Measurements from ENCODE around the gene PCDHGC3. TPM values are rescaled to one million over a fixed set of nuclear protein-coding genes. Genes with fewer than 3 reads are reported as not detected.

Gene PCDHGC3
- total and polyA plus RNA-seq, 9 of the 15 experiments (the other 6 are each of a cell fraction or from before 2014, with no cell fraction given), result 0.07 TPM; not detected in 8

DNA sequence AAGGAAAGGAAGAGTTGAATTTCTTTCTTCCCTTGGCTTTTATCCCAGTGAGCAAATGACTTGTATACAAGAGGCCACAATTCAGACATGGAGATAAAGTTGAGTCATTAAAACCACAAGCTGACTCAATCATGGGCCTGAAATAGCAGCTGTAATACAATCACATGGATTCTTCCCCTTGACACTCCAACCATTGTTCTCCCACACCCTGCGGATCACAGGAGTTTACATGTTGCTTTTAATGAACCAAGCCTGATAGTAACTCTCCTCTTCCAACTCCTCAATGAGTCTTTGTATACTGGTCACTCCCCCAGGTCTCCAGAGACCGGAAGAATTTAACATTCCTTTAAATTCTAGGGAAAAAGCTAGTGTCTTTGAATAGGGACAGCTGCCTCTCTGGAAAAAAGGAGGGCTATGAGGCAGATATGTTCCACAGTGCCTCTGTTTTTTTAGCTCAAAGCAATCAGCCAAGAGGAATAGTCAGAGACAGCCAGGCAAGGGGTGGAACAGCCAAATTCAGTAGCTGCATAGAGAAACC, 45.5 kb downstream of the PCDHGC3 start (continued):
- TF ChIP-seq TAF9B (IDR thresholded peaks at IDR 0.05; ENCODE audit: partially characterized antibody), result no peak
- TF ChIP-seq MEIS2 (IDR thresholded peaks at IDR 0.05; ENCODE audit: partially characterized antibody), result peak; percentile 7
- peak; percentile 36 for TF ChIP-seq CCNT2 (IDR thresholded peaks at IDR 0.05; ENCODE audit: borderline replicate concordance, extremely low read depth, insufficient read length, low read depth, low read length)
- TF ChIP-seq, protein P1, sequence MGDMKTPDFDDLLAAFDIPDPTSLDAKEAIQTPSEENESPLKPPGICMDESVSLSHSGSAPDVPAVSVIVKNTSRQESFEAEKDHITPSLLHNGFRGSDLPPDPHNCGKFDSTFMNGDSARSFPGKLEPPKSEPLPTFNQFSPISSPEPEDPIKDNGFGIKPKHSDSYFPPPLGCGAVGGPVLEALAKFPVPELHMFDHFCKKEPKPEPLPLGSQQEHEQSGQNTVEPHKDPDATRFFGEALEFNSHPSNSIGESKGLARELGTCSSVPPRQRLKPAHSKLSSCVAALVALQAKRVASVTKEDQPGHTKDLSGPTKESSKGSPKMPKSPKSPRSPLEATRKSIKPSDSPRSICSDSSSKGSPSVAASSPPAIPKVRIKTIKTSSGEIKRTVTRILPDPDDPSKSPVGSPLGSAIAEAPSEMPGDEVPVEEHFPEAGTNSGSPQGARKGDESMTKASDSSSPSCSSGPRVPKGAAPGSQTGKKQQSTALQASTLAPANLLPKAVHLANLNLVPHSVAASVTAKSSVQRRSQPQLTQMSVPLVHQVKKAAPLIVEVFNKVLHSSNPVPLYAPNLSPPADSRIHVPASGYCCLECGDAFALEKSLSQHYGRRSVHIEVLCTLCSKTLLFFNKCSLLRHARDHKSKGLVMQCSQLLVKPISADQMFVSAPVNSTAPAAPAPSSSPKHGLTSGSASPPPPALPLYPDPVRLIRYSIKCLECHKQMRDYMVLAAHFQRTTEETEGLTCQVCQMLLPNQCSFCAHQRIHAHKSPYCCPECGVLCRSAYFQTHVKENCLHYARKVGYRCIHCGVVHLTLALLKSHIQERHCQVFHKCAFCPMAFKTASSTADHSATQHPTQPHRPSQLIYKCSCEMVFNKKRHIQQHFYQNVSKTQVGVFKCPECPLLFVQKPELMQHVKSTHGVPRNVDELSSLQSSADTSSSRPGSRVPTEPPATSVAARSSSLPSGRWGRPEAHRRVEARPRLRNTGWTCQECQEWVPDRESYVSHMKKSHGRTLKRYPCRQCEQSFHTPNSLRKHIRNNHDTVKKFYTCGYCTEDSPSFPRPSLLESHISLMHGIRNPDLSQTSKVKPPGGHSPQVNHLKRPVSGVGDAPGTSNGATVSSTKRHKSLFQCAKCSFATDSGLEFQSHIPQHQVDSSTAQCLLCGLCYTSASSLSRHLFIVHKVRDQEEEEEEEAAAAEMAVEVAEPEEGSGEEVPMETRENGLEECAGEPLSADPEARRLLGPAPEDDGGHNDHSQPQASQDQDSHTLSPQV (IDR thresholded peaks at IDR 0.05), result 0 out of 2 replicates have a peak, but pooled peaks have one; percentile 27
- TF ChIP-seq ARID1B (IDR thresholded peaks at IDR 0.05), result peak; percentile 84
- no peak for TF ChIP-seq CHD4 (IDR thresholded peaks at IDR 0.05; ENCODE audit: insufficient read depth, insufficient replicate concordance, low read depth, low read length, poor library complexity, severe bottlenecking)
- peak in 1 of 2 experiments; percentile 67; a peak in 1 of 4 replicates for TF ChIP-seq TRIM24 (IDR thresholded peaks at IDR 0.05)
- TF ChIP-seq, protein P2, sequence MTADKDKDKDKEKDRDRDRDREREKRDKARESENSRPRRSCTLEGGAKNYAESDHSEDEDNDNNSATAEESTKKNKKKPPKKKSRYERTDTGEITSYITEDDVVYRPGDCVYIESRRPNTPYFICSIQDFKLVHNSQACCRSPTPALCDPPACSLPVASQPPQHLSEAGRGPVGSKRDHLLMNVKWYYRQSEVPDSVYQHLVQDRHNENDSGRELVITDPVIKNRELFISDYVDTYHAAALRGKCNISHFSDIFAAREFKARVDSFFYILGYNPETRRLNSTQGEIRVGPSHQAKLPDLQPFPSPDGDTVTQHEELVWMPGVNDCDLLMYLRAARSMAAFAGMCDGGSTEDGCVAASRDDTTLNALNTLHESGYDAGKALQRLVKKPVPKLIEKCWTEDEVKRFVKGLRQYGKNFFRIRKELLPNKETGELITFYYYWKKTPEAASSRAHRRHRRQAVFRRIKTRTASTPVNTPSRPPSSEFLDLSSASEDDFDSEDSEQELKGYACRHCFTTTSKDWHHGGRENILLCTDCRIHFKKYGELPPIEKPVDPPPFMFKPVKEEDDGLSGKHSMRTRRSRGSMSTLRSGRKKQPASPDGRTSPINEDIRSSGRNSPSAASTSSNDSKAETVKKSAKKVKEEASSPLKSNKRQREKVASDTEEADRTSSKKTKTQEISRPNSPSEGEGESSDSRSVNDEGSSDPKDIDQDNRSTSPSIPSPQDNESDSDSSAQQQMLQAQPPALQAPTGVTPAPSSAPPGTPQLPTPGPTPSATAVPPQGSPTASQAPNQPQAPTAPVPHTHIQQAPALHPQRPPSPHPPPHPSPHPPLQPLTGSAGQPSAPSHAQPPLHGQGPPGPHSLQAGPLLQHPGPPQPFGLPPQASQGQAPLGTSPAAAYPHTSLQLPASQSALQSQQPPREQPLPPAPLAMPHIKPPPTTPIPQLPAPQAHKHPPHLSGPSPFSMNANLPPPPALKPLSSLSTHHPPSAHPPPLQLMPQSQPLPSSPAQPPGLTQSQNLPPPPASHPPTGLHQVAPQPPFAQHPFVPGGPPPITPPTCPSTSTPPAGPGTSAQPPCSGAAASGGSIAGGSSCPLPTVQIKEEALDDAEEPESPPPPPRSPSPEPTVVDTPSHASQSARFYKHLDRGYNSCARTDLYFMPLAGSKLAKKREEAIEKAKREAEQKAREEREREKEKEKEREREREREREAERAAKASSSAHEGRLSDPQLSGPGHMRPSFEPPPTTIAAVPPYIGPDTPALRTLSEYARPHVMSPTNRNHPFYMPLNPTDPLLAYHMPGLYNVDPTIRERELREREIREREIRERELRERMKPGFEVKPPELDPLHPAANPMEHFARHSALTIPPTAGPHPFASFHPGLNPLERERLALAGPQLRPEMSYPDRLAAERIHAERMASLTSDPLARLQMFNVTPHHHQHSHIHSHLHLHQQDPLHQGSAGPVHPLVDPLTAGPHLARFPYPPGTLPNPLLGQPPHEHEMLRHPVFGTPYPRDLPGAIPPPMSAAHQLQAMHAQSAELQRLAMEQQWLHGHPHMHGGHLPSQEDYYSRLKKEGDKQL (CRISPR knock-in tag; IDR thresholded peaks at IDR 0.05; ENCODE audit: borderline replicate concordance), result no peak
- peak; percentile 47; the same call in 1 of the 2 replicates for TF ChIP-seq TFAP4 (CRISPR knock-in tag; IDR thresholded peaks at IDR 0.05; ENCODE audit: borderline replicate concordance)
- peak; percentile 93 for TF ChIP-seq JUND (IDR thresholded peaks at IDR 0.05; ENCODE audit: borderline replicate concordance, low read depth, low read length)
- peak; percentile 94; the same call in 2 of the 3 replicates for TF ChIP-seq JUND (tag; IDR thresholded peaks at IDR 0.05; ENCODE audit: borderline replicate concordance, low read depth, low read length)
- peak; percentile 79 for TF ChIP-seq ZNF589 (CRISPR knock-in tag; IDR thresholded peaks at IDR 0.05; ENCODE audit: low read depth)
- TF ChIP-seq FOS (IDR thresholded peaks at IDR 0.05; ENCODE audit: extremely low read depth, insufficient read length), result peak; percentile 32
- TF ChIP-seq, protein P3, sequence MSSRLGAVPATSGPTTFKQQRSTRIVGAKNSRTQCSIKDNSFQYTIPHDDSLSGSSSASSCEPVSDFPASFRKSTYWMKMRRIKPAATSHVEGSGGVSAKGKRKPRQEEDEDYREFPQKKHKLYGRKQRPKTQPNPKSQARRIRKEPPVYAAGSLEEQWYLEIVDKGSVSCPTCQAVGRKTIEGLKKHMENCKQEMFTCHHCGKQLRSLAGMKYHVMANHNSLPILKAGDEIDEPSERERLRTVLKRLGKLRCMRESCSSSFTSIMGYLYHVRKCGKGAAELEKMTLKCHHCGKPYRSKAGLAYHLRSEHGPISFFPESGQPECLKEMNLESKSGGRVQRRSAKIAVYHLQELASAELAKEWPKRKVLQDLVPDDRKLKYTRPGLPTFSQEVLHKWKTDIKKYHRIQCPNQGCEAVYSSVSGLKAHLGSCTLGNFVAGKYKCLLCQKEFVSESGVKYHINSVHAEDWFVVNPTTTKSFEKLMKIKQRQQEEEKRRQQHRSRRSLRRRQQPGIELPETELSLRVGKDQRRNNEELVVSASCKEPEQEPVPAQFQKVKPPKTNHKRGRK (tag; IDR thresholded peaks at IDR 0.05), result no peak
